Smooth muscle cell (in vitro differentiated cells): ENCODE results near the gene OCA2. TPM values are rescaled to one million over a fixed set of nuclear protein-coding genes. Genes with fewer than 3 reads are reported as not detected.

ENCODE experiments used
- DNase-seq: peaks from one replicate; lab custom pipeline; 2025; ENCODE audit not compliant: unreplicated experiment; lab: John Stamatoyannopoulos, UW
- H2AFZ ChIP-seq: fragments of 200-600 bp; sonication (generic); 2 replicates; pipeline ENCODE4 v1.6.0; 2016; ENCODE audit warnings: antibody characterized with exemption, low read depth, mild to moderate bottlenecking
- H3F3A ChIP-seq: fragments of 200-600 bp; sonication (generic); 2 replicates; pipeline ENCODE4 v1.6.0; 2017; ENCODE audit warnings: antibody characterized with exemption, low read depth
- H3K27ac ChIP-seq: fragments of 200-600 bp; sonication (generic); 2 replicates; pipeline ENCODE4 v1.5.1; 2016; ENCODE audit warnings: low read depth, mild to moderate bottlenecking
- H3K27me3 ChIP-seq: fragments of 200-600 bp; sonication (generic); 2 replicates; pipeline ENCODE4 v1.6.1; 2016; ENCODE audit warnings: low read depth, mild to moderate bottlenecking
- H3K36me3 ChIP-seq: fragments of 200-600 bp; sonication (generic); 2 replicates; pipeline ENCODE4 v1.5.1; 2016; ENCODE audit warnings: low read depth
- H3K4me1 ChIP-seq: fragments of 200-600 bp; sonication (generic); 2 replicates; pipeline ENCODE4 v1.5.1; 2016; ENCODE audit warnings: low read depth
- H3K4me2 ChIP-seq: fragments of 200-600 bp; sonication (generic); 2 replicates; pipeline ENCODE4 v1.6.0; 2016; ENCODE audit warnings: mild to moderate bottlenecking
- H3K4me3 ChIP-seq: fragments of 200-600 bp; sonication (generic); 2 replicates; pipeline ENCODE4 v1.5.1; 2016; ENCODE audit warnings: mild to moderate bottlenecking
- H3K79me2 ChIP-seq: fragments of 200-600 bp; sonication (generic); 2 replicates; pipeline ENCODE4 v1.6.0; 2016; ENCODE audit warnings: low read depth, mild to moderate bottlenecking
- H3K9ac ChIP-seq: fragments of 200-600 bp; sonication (generic); 2 replicates; pipeline ENCODE4 v1.6.0; 2016; ENCODE audit warnings: low read depth
- H3K9me3 ChIP-seq: fragments of 200-600 bp; sonication (generic); replicated peaks from 2 replicates; pipeline ENCODE4 v1.5.1; 2016; ENCODE audit warnings: low read depth
- H4K20me1 ChIP-seq: fragments of 200-600 bp; sonication (generic); 2 replicates; pipeline ENCODE4 v1.6.0; 2016; ENCODE audit warnings: low read depth
- WGBS: methylation state at CpG from one replicate; pipeline ENCODE4 v1.1.7; 2016; ENCODE audit warnings: low lambda C conversion rate; 5-methylcytosine and 5-hydroxymethylcytosine counted together
- polyA plus RNA-seq: library from polyadenylated mRNA; unstranded; fragments of >200 nt; fragmentation: Nextera tagmentation; extraction: Ambion mirVana; gene quantifications from 2 replicates; pipeline ENCODE4 v1.2.1, GENCODE V29; 2016
- total RNA-seq: library from RNA; depleted of rRNA; stranded (reverse); fragments of >200 nt; gene quantifications from 2 replicates; pipeline ENCODE4 v1.2.3, GENCODE V29; 2014
- TF ChIP-seq, protein P1 (sequence below): fragments of 200-600 bp; sonication (generic); IDR thresholded peaks from 2 replicates; pipeline ENCODE4 v1.5.1; 2017; ENCODE audit warnings: borderline replicate concordance, mild to moderate bottlenecking, antibody characterized with exemption; ENCODE audit not compliant: insufficient read depth, poor library complexity, severe bottlenecking

OCA2 gene
- total and polyA plus RNA-seq, 2 experiments from 2014 or later: 0.16 TPM; not detected in 1

- WGBS: 92% methylated on average over 30 of the region's 30 CpGs
- H3F3A ChIP-seq: no peaks in the 10 kb centered on the region
- TF ChIP-seq, protein P1, sequence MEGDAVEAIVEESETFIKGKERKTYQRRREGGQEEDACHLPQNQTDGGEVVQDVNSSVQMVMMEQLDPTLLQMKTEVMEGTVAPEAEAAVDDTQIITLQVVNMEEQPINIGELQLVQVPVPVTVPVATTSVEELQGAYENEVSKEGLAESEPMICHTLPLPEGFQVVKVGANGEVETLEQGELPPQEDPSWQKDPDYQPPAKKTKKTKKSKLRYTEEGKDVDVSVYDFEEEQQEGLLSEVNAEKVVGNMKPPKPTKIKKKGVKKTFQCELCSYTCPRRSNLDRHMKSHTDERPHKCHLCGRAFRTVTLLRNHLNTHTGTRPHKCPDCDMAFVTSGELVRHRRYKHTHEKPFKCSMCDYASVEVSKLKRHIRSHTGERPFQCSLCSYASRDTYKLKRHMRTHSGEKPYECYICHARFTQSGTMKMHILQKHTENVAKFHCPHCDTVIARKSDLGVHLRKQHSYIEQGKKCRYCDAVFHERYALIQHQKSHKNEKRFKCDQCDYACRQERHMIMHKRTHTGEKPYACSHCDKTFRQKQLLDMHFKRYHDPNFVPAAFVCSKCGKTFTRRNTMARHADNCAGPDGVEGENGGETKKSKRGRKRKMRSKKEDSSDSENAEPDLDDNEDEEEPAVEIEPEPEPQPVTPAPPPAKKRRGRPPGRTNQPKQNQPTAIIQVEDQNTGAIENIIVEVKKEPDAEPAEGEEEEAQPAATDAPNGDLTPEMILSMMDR: no peak
- no peak overlapping the region for H3K27ac ChIP-seq
- no peak for DNase-seq
- no peaks in the 10 kb centered on the region for H3K9me3 ChIP-seq
- H3K36me3 ChIP-seq: no peaks in the 10 kb centered on the region
- no peaks in the 10 kb centered on the region for H3K27me3 ChIP-seq
- no peak overlapping the region for H3K9ac ChIP-seq
- H2AFZ ChIP-seq: no peak overlapping the region
- H3K4me3 ChIP-seq: no peak overlapping the region
- no peaks in the 10 kb centered on the region for H3K4me1 ChIP-seq
- no peaks in the 10 kb centered on the region for H4K20me1 ChIP-seq
- no peak overlapping the region for H3K4me2 ChIP-seq
- no peaks in the 10 kb centered on the region for H3K79me2 ChIP-seq
Measured at GRCh38 chr15:27804569-27805260, 294.4 kb downstream of the OCA2 start.

DNA sequence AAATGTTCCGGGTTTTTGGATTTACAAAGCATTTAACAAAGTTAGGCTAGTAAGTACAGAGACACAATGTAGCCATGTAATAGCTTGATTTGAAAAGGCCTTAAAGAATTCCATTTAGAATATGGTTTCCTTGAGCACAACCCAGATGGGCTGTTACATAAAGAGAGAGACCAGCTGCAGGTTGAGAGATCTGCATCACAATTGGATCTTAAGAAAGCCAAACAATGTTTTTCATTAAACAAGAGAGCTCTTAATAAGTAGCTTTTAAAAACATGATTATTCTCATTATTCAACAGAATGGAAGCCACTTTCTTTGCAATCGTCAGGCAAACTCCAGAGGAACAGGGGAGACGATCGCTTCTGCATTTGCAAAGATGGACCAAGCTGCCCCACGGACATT is 300.3 kb downstream of the OCA2 start:
- Histone ChIP-seq H3K4me1 (peaks cover 7% of the 10 kb centered on the region), H4K20me1 (no peaks in the 10 kb centered on the region), H2AFZ (no peak overlapping the region), H3K9ac (no peak overlapping the region), H3K36me3 (no peaks in the 10 kb centered on the region), H3K27ac (no peak overlapping the region), H3K9me3 (no peaks in the 10 kb centered on the region), H3K4me3 (no peak overlapping the region), H3F3A (no peaks in the 10 kb centered on the region), H3K27me3 (no peaks in the 10 kb centered on the region), H3K79me2 (no peaks in the 10 kb centered on the region), H3K4me2 (no peak overlapping the region)
- 76% methylated on average over 5 of the region's 5 CpGs for WGBS
- DNase-seq: no peak
- TF ChIP-seq, protein P1: no peak

GRCh38 chr15:27797765-27798164 is 301.4 kb downstream of the OCA2 start:
- DNase-seq: no peak
- Histone ChIP-seq H3K9me3 (no peaks in the 10 kb centered on the region), H3K36me3 (no peaks in the 10 kb centered on the region), H2AFZ (no peak overlapping the region), H3K79me2 (no peaks in the 10 kb centered on the region), H3K4me3 (no peak overlapping the region), H3K4me2 (no peak overlapping the region), H4K20me1 (no peaks in the 10 kb centered on the region), H3K27ac (no peak overlapping the region), H3K4me1 (peaks cover 7% of the 10 kb centered on the region), H3F3A (no peaks in the 10 kb centered on the region), H3K9ac (no peak overlapping the region), H3K27me3 (no peaks in the 10 kb centered on the region)
- 96% methylated on average over 8 of the region's 8 CpGs for WGBS
- TF ChIP-seq, protein P1: no peak
